RWPE2 (cell line): ENCODE results near the gene AHCYL2.

ENCODE experiments used
- ATAC-seq: fragments of 200-7000 bp; cut with Tn5 transposase; 3 replicates; pipeline ENCODE4 v1.9.1; 2021; ENCODE audit warnings: low read depth
- DNase-seq: peaks from one replicate; pipeline ENCODE4 v3.0.0-alpha.2; 2020; ENCODE audit warnings: low spot score
- H3K27ac ChIP-seq: fragments of 450-650 bp; 2 replicates; pipeline ENCODE4 v1.5.1; 2017; ENCODE audit warnings: mild to moderate bottlenecking; ENCODE audit not compliant: poor library complexity, severe bottlenecking
- H3K27me3 ChIP-seq: fragments of 250-450 bp; sonication (Bioruptor Pico); 2 replicates; pipeline ENCODE4 v1.5.1; 2021; ENCODE audit warnings: mild to moderate bottlenecking, moderate library complexity; ENCODE audit not compliant: insufficient read depth, poor library complexity, severe bottlenecking
- H3K36me3 ChIP-seq: fragments of 250-450 bp; sonication (Bioruptor Pico); 2 replicates; pipeline ENCODE4 v1.5.1; 2020; ENCODE audit warnings: low read depth, mild to moderate bottlenecking, moderate library complexity
- H3K4me1 ChIP-seq: fragments of 250-450 bp; sonication (Bioruptor Pico); 2 replicates; pipeline ENCODE4 v1.5.1; 2021; ENCODE audit warnings: mild to moderate bottlenecking, moderate library complexity; ENCODE audit not compliant: insufficient read depth, poor library complexity, severe bottlenecking
- H3K4me3 ChIP-seq: fragments of 250-450 bp; sonication (Bioruptor Pico); 2 replicates; pipeline ENCODE4 v1.5.1; 2021; ENCODE audit warnings: mild to moderate bottlenecking, moderate library complexity; ENCODE audit not compliant: severe bottlenecking
- H3K9me3 ChIP-seq: fragments of 250-450 bp; sonication (Bioruptor Pico); 2 replicates; pipeline ENCODE4 v1.5.1; 2021; ENCODE audit warnings: mild to moderate bottlenecking, moderate library complexity; ENCODE audit not compliant: severe bottlenecking
- TF ChIP-seq, protein P1 (sequence below): fragments of 450-650 bp; IDR thresholded peaks from one replicate; pipeline ENCODE4 v1.5.1; 2017; ENCODE audit warnings: mild to moderate bottlenecking, moderate library complexity; ENCODE audit not compliant: poor library complexity, severe bottlenecking

Gene AHCYL2

DNA sequence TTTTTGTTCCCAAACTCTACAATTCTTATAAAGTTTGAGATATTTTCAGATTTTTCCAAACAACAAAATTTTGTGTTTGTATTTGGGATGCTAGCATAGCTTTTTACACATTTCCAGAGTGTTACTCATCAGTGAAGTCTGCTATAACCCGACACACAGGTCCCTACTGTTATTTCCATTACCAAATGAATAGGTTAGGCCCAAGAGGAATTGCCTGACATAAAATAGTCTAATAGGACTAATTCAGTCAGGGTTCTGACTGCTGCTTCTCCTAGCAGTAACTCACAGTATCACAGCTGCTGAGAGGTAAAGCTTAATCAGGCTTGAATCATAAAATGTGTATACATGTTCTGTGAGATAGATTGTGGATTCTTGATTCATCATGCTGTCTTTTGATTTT, 160.3 kb downstream of the AHCYL2 start:
- H3K27ac ChIP-seq: no peak overlapping the region
- no peak for DNase-seq
- no peaks in the 10 kb centered on the region for H3K4me1 ChIP-seq
- ATAC-seq: no peak
- no peaks in the 10 kb centered on the region for H3K36me3 ChIP-seq
- H3K4me3 ChIP-seq: no peak overlapping the region
- TF ChIP-seq, protein P1, sequence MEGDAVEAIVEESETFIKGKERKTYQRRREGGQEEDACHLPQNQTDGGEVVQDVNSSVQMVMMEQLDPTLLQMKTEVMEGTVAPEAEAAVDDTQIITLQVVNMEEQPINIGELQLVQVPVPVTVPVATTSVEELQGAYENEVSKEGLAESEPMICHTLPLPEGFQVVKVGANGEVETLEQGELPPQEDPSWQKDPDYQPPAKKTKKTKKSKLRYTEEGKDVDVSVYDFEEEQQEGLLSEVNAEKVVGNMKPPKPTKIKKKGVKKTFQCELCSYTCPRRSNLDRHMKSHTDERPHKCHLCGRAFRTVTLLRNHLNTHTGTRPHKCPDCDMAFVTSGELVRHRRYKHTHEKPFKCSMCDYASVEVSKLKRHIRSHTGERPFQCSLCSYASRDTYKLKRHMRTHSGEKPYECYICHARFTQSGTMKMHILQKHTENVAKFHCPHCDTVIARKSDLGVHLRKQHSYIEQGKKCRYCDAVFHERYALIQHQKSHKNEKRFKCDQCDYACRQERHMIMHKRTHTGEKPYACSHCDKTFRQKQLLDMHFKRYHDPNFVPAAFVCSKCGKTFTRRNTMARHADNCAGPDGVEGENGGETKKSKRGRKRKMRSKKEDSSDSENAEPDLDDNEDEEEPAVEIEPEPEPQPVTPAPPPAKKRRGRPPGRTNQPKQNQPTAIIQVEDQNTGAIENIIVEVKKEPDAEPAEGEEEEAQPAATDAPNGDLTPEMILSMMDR: no peak
- no peaks in the 10 kb centered on the region for H3K9me3 ChIP-seq
- H3K27me3 ChIP-seq: no peaks in the 10 kb centered on the region

DNA sequence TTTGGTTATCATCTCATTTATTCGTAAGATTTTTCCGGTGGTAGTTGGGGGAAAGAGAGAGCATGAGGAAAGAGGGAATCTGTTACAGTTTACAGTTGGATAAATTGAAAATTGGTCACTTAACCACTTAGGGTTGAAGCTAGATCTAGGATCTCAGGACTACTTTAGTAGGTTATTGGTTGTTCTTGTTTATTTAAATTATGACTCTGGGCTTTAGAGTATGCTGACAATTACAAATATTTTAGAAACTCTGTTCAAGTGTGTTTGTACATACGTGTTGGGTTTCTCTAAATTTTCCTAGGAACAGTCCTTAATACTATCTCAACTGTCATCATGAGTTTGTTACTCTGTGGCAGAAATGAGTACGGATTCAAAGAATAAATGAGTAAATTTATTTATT, 160.8 kb downstream of the AHCYL2 start:
- TF ChIP-seq, protein P1: no peak
- H3K27me3 ChIP-seq: no peaks in the 10 kb centered on the region
- no peak overlapping the region for H3K4me3 ChIP-seq
- no peak for DNase-seq
- no peaks in the 10 kb centered on the region for H3K9me3 ChIP-seq
- no peaks in the 10 kb centered on the region for H3K4me1 ChIP-seq
- no peaks in the 10 kb centered on the region for H3K36me3 ChIP-seq
- ATAC-seq: no peak
- H3K27ac ChIP-seq: no peak overlapping the region

DNA sequence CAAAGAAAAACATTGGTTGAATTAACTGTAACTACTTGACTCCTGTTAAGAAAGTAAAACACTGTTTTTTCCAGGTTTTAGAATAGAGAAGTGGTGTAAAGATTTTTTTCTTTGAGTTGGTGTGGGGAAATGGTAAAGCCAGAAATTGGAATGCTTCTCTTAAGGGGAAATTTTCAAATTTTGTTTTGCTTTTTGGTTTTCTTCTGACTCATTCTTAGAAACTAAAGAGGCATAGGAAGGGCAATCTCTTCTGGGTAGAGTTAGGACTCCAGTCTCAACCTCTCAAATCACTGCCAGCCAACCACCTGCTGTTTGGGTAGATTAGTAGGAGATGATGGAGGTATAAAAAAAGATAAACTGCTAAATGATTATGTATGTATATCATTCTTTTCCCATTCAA, 161.7 kb downstream of the AHCYL2 start:
- no peak for ATAC-seq
- no peak for DNase-seq
- H3K4me3 ChIP-seq: no peak overlapping the region
- no peaks in the 10 kb centered on the region for H3K27me3 ChIP-seq
- no peaks in the 10 kb centered on the region for H3K9me3 ChIP-seq
- TF ChIP-seq, protein P1: no peak
- H3K4me1 ChIP-seq: no peaks in the 10 kb centered on the region
- H3K27ac ChIP-seq: no peak overlapping the region
- H3K36me3 ChIP-seq: no peaks in the 10 kb centered on the region

DNA sequence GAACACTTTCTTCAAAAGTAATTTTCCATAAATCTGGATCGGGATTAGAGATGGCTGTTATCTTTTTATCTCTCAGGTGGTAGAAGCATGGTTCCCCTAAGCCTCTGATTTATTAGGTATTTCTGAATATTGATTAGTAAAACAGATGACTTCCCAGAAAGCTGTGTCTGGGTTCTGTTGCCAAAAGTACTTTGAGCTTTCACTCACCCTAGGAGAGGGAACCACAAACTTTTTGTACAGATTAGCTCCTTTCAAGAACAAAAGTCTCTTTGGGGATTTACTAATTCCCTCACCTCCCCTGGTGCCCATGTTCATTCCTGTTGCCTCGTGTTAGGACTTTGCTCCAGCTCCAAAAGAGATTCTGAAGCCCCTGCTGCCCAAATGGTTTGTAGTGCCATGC, 162.7 kb downstream of the AHCYL2 start:
- no peak overlapping the region for H3K4me3 ChIP-seq
- no peak overlapping the region for H3K27ac ChIP-seq
- H3K27me3 ChIP-seq: no peaks in the 10 kb centered on the region
- TF ChIP-seq, protein P1: no peak
- DNase-seq (no peak), ATAC-seq (no peak)
- H3K9me3 ChIP-seq: no peaks in the 10 kb centered on the region
- H3K4me1 ChIP-seq: no peaks in the 10 kb centered on the region
- H3K36me3 ChIP-seq: no peaks in the 10 kb centered on the region

DNA sequence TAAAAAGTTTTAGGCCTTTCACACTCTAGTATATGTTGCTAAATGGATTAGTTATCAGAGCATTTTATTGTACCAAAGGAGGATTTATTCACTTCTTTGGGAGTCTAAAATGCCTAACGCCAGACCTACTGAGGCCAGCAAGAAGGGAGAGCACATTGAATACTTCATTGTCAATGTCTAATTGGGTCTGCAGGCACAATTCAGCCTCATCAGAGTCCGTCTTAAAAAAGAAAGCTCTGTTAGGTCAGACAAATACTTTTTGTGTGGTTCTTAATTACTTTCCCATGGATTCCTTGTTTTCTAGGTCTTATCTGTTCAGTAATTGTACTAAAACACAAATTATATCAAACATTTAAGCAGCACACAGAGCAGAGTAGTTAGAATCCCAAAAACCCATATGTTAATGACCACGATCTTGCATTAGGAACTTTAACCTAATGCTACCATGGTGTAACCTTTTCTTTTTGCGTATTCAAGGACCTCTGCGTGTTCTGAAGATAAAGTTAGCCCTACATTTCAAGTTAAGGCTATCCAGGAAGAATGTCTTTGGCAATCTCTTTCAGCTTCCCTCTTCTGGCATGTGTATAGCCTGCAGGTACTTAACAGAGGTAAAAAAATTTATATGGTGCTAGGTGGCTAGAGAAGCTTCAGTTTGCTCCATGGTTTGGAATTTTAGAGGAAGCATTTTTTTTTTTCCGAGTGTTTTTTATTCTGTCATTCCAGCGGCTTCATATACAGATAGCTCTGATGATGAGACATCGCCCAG, 163.7 kb downstream of the AHCYL2 start:
- no peak for DNase-seq
- no peak for ATAC-seq
- Histone ChIP-seq H3K4me3 (no peak overlapping the region), H3K9me3 (no peaks in the 10 kb centered on the region), H3K27ac (no peak overlapping the region), H3K36me3 (no peaks in the 10 kb centered on the region), H3K4me1 (no peaks in the 10 kb centered on the region), H3K27me3 (no peaks in the 10 kb centered on the region)
- TF ChIP-seq, protein P1: no peak
